ENCODE measurements around the gene DBF4.
"Not testable (repeated sequence)": the region's sequence is repeated elsewhere in the genome, so short reads cannot be mapped to it uniquely, and the experiment has no call there.

The DBF4 gene

DNA sequence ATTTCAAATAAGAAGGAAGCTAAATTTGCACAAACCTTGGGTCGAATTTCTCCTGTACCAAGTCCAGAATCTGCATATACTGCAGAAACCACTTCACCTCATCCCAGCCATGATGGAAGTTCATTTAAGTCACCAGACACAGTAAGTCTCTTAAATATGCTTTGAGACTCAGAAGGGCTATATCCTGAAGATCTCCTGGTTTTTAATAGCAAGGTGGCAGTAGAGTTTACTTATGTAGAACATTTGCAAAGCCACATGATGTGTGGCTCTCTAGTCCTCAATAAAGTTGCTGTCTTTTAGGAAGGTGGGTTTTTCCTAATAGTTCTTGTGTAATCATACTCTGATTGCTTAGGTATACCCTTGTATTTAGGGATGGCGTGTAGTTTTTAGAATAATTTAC is 8.7 kb downstream of the DBF4 start:
- no peak for DNase-seq

DNA sequence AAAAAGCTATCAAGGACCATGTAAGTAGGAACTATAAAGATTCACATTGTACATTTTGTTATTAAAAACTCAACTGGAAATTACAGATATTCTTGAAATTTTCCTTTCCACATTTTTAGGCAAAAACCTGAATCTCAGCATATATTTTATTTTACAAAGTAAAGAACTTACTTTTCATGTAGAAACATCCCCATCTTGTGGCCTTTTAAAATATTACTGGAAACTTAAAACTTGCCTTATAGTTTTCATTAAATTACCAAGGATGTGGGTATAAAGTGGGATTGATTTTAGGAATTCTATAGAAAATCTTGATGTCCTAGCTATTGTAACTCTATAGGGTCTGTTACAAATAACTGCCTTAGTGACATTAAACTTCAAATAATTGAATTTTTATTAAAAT is 10.6 kb downstream of the DBF4 start:
- DNase-seq, result peak; percentile 55

DNA sequence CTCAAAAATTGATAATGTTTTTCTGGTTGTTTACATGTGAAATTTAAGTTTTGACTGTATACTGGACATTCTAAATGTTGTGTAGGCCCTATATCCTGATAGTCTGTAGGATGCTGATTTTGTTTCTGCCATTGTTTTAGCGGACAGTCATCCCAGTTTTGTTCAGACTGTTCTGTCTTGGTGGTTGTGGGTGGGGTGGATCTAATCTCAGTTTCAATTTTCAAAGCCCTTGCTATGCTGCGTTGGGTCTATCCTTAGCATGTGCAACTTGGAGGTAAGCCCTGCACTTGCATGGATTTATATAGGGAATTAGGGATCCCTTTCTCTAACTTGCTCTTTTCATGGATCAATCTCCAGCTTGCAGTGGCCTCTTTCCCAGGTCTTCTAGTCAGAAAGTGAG is 19.1 kb downstream of the DBF4 start:
- no peak for DNase-seq

DNA sequence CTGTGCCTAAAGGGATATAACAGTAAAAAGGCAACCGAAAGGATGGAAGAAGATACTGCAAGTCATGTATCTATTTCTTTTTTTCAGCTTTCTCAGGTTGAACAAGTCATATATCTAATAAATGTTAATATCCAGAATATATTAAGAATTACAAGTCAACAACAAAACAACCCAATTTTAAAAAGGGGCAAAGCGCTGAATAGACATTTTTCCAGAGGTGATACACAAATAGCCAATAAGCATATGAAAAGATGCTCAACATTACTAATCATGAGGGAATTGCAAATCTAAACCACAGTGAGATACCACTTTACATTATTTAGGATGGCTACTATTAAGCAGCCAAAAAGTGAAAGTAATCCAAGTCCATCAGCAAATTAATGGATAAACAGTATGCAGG is 23.0 kb downstream of the DBF4 start:
- DNase-seq, result no peak

DNA sequence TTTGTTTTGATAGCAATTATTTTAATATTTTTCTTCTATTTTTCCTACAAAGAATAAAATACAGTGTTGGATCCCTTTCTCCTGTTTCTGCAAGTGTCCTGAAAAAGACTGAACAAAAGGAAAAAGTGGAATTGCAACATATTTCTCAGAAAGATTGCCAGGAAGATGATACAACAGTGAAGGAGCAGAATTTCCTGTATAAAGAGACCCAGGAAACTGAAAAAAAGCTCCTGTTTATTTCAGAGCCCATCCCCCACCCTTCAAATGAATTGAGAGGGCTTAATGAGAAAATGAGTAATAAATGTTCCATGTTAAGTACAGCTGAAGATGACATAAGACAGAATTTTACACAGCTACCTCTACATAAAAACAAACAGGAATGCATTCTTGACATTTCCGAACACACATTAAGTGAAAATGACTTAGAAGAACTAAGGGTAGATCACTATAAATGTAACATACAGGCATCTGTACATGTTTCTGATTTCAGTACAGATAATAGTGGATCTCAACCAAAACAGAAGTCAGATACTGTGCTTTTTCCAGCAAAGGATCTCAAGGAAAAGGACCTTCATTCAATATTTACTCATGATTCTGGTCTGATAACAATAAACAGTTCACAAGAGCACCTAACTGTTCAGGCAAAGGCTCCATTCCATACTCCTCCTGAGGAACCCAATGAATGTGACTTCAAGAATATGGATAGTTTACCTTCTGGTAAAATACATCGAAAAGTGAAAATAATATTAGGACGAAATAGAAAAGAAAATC is 31.0 kb downstream of the DBF4 start:
- DNase-seq, result not testable (repeated sequence)

DNA sequence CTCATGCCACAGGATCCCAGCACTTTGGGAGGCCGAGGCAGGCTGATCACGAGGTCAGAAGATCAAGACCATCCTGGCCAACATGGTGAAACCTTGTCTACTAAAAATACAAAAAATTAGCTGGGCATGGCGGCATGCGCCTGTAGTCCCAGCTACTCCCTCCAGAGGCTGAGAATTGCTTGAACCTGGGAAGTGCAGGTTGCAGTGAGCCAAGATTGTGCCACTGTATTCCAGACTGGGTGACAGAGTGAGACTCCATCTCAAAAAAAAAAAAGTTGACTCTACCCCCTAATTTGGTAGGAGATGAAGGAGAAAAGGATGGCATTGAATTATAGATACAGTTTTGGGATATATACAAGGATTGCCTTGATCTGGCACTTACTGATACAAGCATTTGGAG is 32.5 kb downstream of the DBF4 start:
- not testable (repeated sequence) for DNase-seq

DNA sequence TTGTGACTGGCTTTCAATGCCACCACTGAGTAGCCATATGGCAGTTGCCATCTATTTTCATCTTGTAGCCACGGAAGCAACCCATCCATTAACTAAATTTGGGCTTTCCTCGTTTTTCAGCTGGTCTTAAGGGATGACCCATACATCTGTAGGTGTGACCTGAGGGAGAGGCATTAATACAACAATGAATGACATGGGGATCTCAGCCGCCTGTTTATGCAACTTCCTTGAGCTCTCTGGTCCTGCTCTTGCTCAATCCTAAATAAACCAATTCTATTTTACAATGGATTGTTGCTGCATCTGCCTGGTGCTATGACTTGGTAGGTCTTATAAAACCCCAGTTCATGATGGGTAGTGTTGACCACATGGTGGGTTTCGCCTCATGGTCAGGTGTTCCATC is 35.8 kb downstream of the DBF4 start:
- no peak for DNase-seq

DNA sequence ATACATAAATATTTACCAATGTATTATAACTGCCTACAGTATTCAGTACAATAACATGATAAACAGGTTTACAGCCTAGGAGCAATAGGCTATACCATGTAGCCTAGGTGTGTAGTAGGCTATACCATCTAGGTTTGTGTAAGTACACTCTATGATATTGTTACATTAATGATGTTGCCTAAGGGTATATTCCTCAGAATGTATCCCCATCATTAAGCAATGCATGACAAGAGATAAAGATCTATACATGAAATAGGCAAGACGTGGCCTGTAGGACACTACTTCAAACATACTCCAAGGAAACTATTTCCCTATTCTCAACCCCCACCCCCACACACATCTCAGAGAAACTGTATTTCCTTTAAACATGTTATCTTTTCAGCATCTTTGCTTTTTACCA is 42.4 kb downstream of the DBF4 start:
- DNase-seq, result no peak

DNA sequence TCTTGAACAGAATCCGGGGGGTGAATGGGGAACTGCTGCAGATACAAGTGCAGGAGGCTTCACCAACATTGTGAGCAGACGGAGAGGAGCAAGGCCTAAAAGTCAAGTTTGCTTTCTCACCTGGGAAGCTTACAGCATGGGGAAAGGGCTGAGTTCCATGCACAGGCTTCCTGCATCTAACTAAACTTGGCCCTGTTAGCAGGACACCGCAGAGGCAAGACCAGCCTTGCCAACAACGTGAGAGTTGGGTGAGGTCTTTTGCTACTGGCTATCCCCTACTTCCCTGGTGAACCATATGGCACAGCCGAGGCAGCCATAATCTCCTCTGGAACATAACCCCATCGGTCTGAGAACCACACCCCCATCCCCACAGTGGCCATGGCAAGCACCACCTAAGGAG is 43.6 kb downstream of the DBF4 start:
- no peak for DNase-seq

DNA sequence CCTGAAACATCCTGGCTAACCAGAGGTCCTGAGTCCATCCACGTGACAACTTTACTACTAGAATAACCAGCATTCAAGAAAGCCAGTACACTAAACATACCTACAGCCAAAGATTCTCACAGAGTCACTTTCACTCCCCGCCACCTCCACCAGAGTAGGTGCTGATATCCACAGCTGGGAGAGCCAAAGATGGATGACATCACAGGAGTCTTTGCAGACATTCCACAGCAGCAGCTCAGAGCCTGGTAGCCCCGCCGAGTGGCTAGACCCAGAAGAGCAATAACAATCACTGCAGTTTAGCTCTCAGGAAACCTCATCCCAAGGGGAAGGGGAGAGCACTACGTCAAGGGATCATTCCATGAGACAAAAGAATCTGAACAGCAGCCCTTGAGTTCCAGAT is 44.3 kb downstream of the DBF4 start:
- DNase-seq, result no peak

DNA sequence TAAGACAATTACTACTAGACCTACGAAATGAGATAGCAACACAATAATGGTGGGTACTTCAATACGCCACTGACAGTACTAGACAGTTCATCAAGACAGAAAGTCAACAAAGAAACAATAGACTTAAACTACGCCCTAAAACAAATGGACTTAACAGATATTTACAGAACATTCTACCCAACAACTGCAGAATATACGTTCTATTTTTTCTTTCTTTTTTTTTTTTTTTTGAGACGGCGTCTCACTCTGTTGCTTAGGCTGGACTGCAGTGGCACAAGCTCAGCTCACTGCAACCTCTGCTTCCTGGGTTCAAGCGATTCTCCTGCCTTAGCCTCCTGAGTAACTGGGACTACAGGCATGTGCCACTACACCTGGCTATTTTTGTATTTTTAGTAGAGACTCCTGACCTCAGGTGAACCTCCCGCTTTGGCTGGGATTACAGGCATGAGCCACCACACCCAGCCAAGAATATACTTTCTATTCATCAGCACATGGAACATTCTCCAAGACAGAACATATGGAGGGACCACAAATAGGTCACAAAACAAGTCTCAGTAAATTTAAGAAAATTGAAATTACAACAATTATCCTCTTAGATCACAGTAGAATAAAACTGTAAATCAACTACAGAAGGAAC is 46.6 kb downstream of the DBF4 start:
- not testable (repeated sequence) for DNase-seq

DNA sequence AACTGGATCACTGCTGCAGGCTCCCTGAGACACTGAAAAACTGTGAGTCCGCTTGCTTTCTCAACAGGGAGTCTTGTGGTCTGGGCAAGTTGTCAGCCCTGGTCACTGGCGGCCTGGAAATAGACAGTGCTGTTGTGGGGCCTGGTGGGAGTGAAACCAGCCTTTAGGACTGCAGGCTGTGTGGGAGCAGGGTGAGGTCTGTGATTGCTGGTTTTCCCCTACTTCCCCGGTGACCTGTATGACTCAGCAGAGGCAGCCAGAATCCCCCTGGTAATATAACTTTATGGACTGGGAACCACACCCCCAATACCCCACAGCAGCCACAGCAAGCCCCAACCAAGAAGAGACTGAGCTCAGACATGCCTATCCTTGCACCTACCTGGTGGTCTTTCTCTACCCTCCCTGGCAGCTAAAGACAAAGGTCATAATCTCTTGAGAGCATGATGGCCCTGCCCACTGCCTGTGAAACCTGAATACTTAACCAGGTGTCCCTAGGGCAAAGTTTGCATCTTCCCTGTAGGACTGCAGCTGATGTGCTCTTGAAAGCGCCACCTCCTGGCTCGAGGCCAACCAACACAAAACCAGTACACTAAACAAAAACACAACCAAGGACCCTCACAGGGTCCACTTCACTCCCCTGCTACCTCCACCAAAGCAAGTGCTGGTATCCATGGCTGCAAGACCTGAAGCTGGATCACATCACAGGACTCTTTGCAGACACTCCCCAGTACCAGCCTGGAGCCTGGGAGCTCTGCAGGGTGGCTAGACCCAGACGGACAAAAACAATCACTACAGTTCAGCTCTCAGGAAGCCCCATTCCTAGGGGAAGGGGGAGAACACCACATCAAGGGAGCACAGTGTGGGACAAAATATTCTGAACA is 50.5 kb downstream of the DBF4 start:
- no peak for DNase-seq

DNA sequence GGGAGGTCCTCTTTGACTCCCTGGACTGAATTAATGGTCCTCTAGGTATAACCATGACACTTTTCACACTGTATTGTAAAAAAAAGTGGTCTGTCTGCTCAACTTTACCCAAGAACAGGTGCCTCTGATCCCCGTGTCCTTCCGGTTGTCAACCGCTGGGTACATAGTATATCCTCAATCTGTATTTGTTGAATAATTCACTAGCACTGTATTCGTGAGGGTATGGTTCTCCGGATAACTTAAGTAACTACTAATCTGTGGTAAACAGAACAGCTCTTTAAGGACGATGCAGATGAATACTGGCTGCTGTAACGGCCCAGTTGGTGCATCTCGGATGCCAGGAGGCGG is 57.3 kb downstream of the DBF4 start:
- peak; percentile 2 for DNase-seq

DNA sequence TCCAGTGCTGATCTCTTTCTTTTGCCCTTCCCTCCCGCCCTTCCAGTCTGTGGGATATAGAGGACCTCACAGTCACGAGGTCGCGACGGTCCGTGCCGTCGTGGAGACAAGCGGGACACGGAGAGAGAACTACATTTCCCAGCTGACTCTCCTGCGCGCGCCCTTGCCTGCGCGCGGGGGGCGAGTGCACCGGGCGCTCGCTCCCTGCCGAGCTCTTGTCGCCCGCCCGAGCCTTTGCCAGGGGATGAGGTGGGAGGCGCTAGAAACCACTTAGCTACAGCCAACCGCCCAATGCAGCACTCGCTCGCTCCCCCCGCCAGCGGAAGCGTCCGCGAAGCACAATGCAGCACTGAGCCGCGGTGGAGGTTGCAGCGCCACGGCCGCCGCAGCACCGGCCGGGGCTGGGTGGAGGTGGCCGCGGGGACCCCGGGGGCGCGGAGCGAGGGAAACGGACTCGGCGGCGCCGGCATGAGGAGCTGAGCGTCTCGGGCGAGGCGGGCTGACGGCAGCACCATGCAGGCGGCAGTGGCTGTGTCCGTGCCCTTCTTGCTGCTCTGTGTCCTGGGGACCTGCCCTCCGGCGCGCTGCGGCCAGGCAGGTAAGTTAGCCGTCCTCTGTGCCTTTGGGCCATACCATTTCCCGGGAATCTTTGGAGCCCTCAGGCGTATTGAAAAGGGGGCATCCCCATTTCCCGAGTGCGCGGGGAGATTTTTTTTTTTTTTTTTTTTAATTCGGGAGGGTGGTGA is 57.8 kb downstream of the DBF4 start, which contains the start of gene ADAM22:
Gene ADAM22 (plus strand): TSS at position 299 of the 746 bp plus-strand sequence. CDS start 215 bp downstream, at position 514.
- DNase-seq, result peak; percentile 86

DNA sequence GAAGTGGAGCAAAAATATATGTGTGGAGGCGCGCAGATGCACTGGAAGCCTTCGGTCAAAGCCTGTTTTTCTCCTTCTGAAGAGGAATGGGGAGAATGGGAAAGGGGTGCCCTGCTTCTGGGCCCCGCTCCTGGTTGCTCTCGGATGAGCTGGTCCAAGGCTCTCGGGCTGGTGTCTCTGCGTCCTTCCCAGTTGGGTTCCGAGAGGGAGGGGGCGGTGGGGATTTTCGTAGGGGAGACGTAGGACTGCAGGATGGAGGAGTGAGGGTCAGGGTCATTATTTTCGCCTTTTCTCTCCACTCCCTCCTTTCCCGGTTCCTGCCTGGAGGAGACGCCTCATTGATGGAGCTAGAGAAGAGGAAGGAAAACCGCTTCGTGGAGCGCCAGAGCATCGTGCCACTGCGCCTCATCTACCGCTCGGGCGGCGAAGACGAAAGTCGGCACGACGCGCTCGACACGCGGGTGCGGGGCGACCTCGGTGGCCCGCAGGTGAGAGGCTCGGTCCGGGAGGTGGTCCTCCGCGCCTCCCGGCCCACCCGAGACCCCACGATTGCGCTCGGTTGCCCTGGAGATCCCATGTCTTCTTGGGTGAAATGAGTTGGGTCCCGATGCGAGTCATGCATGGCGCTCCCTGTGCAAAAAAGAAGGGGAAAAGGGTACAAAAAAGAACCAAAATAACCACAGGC is 58.5 kb downstream of the DBF4 start:
- no peak for DNase-seq

DNA sequence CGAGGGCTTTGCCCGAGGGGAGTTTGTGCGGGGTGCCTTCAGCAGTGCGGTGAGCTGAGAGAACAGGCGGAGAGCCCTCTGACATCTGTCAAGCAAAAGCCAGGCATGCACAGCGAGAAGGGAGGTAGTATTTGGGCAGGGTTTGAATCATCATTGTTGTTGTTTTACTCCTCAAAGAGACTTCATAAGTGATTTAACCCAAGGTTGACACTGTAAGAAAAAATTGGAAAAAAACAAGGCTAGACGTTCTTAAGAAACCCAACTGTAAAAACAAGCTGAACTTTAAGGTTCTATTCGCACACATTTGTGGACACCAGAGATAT is 59.1 kb downstream of the DBF4 start:
- DNase-seq, result no peak

DNA sequence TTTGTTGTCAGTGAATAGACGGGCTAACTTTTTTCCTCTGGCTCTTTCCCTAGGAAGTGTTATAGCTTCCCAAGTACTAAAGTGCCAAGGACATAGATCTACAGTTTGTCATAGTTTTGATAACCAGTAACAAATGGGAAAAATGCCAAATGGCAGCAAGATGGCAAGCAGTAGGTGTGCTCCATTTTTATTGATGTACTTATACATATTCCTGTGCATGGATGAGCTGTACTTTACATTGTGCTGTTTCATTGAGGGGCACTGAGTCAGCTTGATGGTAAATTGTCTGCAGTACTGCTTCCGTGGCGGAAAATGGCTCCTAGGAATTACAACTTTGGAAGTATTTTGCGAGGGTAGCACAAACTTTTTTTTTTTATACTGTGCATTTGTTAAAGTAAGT is 64.8 kb downstream of the DBF4 start:
- DNase-seq, result no peak

DNA sequence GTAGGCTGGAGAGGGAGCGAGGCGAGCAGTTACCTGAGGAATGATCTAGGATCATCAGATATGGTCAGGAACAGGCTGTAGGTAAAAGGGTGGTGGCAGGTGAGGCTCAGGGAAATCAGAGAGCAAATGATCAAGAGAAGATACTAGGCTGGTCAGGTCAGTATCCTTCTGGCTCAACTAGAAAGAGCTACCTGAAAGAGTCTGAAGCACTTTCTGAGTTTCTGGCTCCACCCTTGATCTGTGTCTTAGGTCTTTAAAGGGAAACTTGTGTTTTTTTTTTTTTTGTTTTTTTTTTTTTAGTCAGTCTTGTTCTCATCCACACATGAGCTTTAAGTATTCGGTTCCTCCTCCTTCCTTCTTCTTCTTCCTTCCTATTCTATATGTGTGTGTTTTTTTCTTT is 68.3 kb downstream of the DBF4 start:
- DNase-seq, result no peak

DNA sequence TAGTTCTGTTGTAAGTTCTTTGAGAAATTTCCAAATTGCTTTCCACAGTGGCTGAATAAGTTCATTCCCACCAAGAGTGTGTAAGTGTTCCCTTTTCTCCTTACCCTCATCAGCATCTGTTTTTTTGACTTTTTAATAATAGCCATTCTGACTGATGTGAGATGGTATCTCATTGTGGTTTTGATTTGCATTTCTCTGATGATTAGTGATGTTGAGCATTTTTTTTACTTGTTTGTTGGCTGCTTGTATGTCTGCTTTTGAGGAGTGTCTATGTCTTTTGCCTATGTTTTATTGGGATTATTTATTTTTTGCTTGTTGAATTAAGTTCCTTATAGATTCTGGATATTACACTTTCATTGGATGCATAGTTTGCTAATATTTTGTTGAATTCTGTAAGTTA is 69.6 kb downstream of the DBF4 start:
- DNase-seq, result not testable (repeated sequence)

DNA sequence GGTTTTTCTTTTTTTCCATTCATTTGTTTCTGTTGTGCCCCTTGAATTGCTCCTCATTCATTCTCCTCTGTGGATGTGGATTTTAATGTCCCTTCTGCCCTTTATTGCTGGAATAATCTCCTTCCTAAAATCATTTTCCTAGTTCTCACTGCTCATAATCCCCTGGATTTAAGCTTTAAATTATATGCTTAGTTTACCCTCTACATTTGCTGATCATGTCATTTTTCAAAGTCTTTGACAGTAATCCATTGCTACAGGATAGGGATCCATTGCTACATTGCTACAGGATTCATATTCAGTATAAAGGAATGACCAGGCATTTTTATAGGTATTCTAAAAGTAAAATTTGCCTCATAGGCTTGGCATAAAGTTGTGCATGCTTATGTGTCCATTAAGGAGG is 72.1 kb downstream of the DBF4 start:
- DNase-seq, result no peak
